Activated CD4-positive, alpha-beta T cell treated with anti-CD3 and anti-CD28 coated beads, Interleukin-2, amount 50 U/mL, for 24 hours (primary cell): ENCODE results near the gene SCN8A.
"Not testable (repeated sequence)": the region's sequence is repeated elsewhere in the genome, so short reads cannot be mapped to it uniquely, and the experiment has no call there.

Experiments used
- DNase-seq, 2 donors: peaks; one replicate each; pipeline ENCODE4 v3.0.0-alpha.2; 2020; ENCODE audit warnings: low read depth in 1 of 2, low spot score in 1 of 2

The SCN8A gene

GRCh38 chr12:51755251-51755650, 164.2 kb downstream of the SCN8A start:
- no peak for DNase-seq

- DNase-seq: no peak
Measured at GRCh38 chr12:51759175-51759574, 168.1 kb downstream of the SCN8A start.

- DNase-seq: no peak
Measured at GRCh38 chr12:51759695-51760094, 168.7 kb downstream of the SCN8A start.

- no peak for DNase-seq
Measured at GRCh38 chr12:51760231-51760630, 169.2 kb downstream of the SCN8A start.

GRCh38 chr12:51763743-51764142, 172.7 kb downstream of the SCN8A start:
- DNase-seq: no peak

- no peak for DNase-seq
Measured at GRCh38 chr12:51766067-51766676, 175.1 kb downstream of the SCN8A start.

- DNase-seq: no peak
Measured at GRCh38 chr12:51771008-51771407, 180.0 kb downstream of the SCN8A start.

- DNase-seq: no peak
Measured at GRCh38 chr12:51773145-51773869, 182.3 kb downstream of the SCN8A start.

- DNase-seq: no peak
Measured at GRCh38 chr12:51774933-51775332, 183.9 kb downstream of the SCN8A start.

- DNase-seq: no peak
Measured at GRCh38 chr12:51777457-51777856, 186.4 kb downstream of the SCN8A start.

GRCh38 chr12:51777973-51778372, 186.9 kb downstream of the SCN8A start:
- no peak for DNase-seq

- DNase-seq: no peak
Measured at GRCh38 chr12:51779876-51780275, 188.8 kb downstream of the SCN8A start.

GRCh38 chr12:51784688-51785087, 193.7 kb downstream of the SCN8A start:
- no peak for DNase-seq

- DNase-seq: no peak
Measured at GRCh38 chr12:51785906-51786305, 194.9 kb downstream of the SCN8A start.

GRCh38 chr12:51788876-51789275, 197.8 kb downstream of the SCN8A start:
- DNase-seq: no peak

- DNase-seq: no peak
Measured at GRCh38 chr12:51792417-51792816, 201.4 kb downstream of the SCN8A start.

- no peak for DNase-seq
Measured at GRCh38 chr12:51793201-51793600, 202.2 kb downstream of the SCN8A start.

GRCh38 chr12:51797301-51797700, 206.3 kb downstream of the SCN8A start:
- DNase-seq: no peak

GRCh38 chr12:51798051-51798450, 207.0 kb downstream of the SCN8A start:
- DNase-seq: not testable (repeated sequence)

- DNase-seq: no peak
Measured at GRCh38 chr12:51798501-51798900, 207.5 kb downstream of the SCN8A start.

- no peak for DNase-seq
Measured at GRCh38 chr12:51801027-51801426, 210.0 kb downstream of the SCN8A start.

GRCh38 chr12:51806896-51807295, 215.9 kb downstream of the SCN8A start:
- DNase-seq: no peak

- no peak for DNase-seq
Measured at GRCh38 chr12:51809193-51809592, 218.2 kb downstream of the SCN8A start.
